ENCODE measurements around the gene STRIP1.

DNA sequence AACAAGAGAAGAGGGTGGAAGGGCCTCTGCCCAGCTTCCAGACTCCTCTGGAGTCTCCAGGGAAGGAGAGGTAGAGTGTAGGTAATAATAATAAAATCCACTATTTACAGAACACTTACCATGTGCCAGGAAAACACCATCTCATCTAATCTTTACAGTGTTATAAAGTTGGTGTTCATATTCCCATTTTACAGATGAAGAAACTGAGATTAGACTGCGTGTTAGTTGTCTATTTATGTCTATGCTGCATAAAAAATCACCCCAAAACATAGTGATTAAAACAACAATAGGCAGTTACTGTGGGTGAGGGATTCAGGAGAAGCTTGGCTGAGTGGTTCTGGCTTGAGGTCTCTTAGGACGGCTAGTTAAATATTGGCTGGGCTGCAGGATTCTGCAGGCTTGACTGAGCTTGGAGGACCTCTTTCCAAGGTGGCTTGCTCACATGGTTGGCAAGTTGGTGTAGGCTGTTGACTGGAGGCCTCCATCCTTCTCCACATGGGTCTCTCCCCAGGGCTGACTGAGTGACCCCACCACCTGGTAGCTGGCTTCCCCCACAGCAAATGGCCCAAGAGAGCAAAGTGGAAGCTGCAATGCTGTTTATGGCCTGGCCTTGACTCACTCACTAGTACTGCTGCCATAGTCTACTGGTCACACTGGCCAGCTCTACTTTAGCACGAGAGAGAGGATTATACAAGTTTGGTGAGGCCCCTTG, 42.5 kb downstream of the STRIP1 start:
- TF ChIP-seq KDM5A (IDR thresholded peaks at IDR 0.05) (no peak), POLR2A (IDR thresholded peaks at IDR 0.05; ENCODE audit: low read length) (no peak), RNF2 (IDR thresholded peaks at IDR 0.05; ENCODE audit: borderline replicate concordance, low read depth) (no peak)
- TF ChIP-seq, protein P1, sequence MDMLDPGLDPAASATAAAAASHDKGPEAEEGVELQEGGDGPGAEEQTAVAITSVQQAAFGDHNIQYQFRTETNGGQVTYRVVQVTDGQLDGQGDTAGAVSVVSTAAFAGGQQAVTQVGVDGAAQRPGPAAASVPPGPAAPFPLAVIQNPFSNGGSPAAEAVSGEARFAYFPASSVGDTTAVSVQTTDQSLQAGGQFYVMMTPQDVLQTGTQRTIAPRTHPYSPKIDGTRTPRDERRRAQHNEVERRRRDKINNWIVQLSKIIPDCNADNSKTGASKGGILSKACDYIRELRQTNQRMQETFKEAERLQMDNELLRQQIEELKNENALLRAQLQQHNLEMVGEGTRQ (IDR thresholded peaks at IDR 0.05) = no peak
